IMR-90 (cell line): ENCODE results near the gene SBNO1. TPM values are rescaled to one million over a fixed set of nuclear protein-coding genes. Genes with fewer than 3 reads are reported as not detected.

Experiments used
- ATAC-seq: fragments of 200-7000 bp; cut with Tn5 transposase; 2 replicates; pipeline ENCODE4 v1.9.1; 2020; ENCODE audit warnings: low read depth, mild to moderate bottlenecking, moderate library complexity
- BruUV-seq: library from RNA; stranded (reverse); fragments of 400-500 nt; replicated peaks from 2 replicates; lab custom pipeline; 2021; lab: Mats Ljungman, UMichigan
- CTCF ChIA-PET: fragments of 300-600 bp; formaldehyde crosslinking; extraction: SDS; loops from one replicate; lab custom pipeline; 2021; ENCODE audit warnings: antibody characterized with exemption; lab: Yijun Ruan, JAX
- POLR2A ChIA-PET: fragments of 300-600 bp; sonication (Branson Sonifier 250); formaldehyde crosslinking; loops from one replicate; lab custom pipeline; 2022; ENCODE audit warnings: antibody characterized with exemption; ENCODE audit not compliant: unreplicated experiment; lab: Charles Lee
- DNase-seq: peaks from one replicate; pipeline ENCODE4 v3.0.0; 2013
- H2AFZ ChIP-seq: replicated peaks from 2 replicates; pipeline ENCODE3; 2013; ENCODE audit warnings: low read length, mild to moderate bottlenecking; ENCODE audit not compliant: poor library complexity
- H2AK5ac ChIP-seq: 2 replicates; pipeline ENCODE4 v1.6.1; 2013; ENCODE audit warnings: low read depth, low read length, inconsistent platforms
- H2AK9ac ChIP-seq: replicated peaks from 2 replicates; pipeline ENCODE3; 2013; ENCODE audit warnings: mild to moderate bottlenecking, low read depth, low read length, moderate library complexity; ENCODE audit not compliant: poor library complexity
- H2BK120ac ChIP-seq: 2 replicates; pipeline ENCODE4 v1.6.1; 2013; ENCODE audit warnings: low read depth, low read length, inconsistent platforms
- H2BK15ac ChIP-seq: 3 replicates; pipeline ENCODE4 v1.6.1; 2013; ENCODE audit warnings: low read depth, low read length, inconsistent platforms
- H2BK20ac ChIP-seq: 2 replicates; pipeline ENCODE4 v1.6.1; 2013; ENCODE audit warnings: low read depth, mild to moderate bottlenecking, inconsistent platforms, low read length, moderate library complexity
- H2BK5ac ChIP-seq: 2 replicates; pipeline ENCODE4 v1.6.1; 2013; ENCODE audit warnings: mild to moderate bottlenecking, low read depth, low read length, inconsistent platforms; ENCODE audit not compliant: poor library complexity, severe bottlenecking
- H3K14ac ChIP-seq: replicated peaks from 2 replicates; pipeline ENCODE4 v1.6.1; 2013; ENCODE audit warnings: low read depth, low read length, inconsistent platforms
- H3K18ac ChIP-seq: 2 replicates; pipeline ENCODE4 v1.6.1; 2013; ENCODE audit warnings: low read depth, low read length, control low read depth
- H3K23ac ChIP-seq: 2 replicates; pipeline ENCODE4 v1.6.1; 2013; ENCODE audit warnings: low read depth, low read length, inconsistent platforms
- H3K27ac ChIP-seq: 2 replicates; pipeline ENCODE4 v1.5.1; 2013; ENCODE audit warnings: mild to moderate bottlenecking, control low read depth, low read length; ENCODE audit not compliant: insufficient read depth
- H3K27me3 ChIP-seq: 2 replicates; pipeline ENCODE4 v1.6.1; 2013; ENCODE audit warnings: low read length; ENCODE audit not compliant: control insufficient read depth, insufficient read depth
- H3K36me3 ChIP-seq: 2 replicates; pipeline ENCODE4 v1.6.1; 2013; ENCODE audit warnings: low read length, mixed read lengths; ENCODE audit not compliant: control insufficient read depth, insufficient read depth
- H3K4ac ChIP-seq: 2 replicates; pipeline ENCODE4 v1.6.1; 2013; ENCODE audit warnings: low read depth, low read length, inconsistent platforms
- H3K4me1 ChIP-seq: 2 replicates; pipeline ENCODE4 v1.6.1; 2013; ENCODE audit warnings: low read length, mixed read lengths; ENCODE audit not compliant: control insufficient read depth, insufficient read depth
- H3K4me2 ChIP-seq: 2 replicates; pipeline ENCODE4 v1.6.1; 2013; ENCODE audit warnings: low read depth, mild to moderate bottlenecking, control low read depth, low read length, moderate library complexity
- H3K4me3 ChIP-seq: 2 replicates; pipeline ENCODE4 v1.5.1; 2013; ENCODE audit warnings: low read depth, mild to moderate bottlenecking, control low read depth, low read length, moderate library complexity; ENCODE audit not compliant: insufficient read depth
- H3K56ac ChIP-seq: 2 replicates; pipeline ENCODE4 v1.6.1; 2013; ENCODE audit warnings: low read length, inconsistent platforms; ENCODE audit not compliant: insufficient read depth; ENCODE audit errors: extremely low read depth
- H3K79me1 ChIP-seq, 2 experiments: 2 replicates each; pipeline ENCODE4 v1.6.1; 2013; ENCODE audit warnings: low read length in 2 of 2, inconsistent platforms in 1 of 2, low read depth in 1 of 2
- H3K9ac ChIP-seq: 2 replicates; pipeline ENCODE4 v1.6.1; 2013; ENCODE audit warnings: low read depth, low read length, control low read depth
- H3K9me1 ChIP-seq: 2 replicates; pipeline ENCODE4 v1.6.1; 2013; ENCODE audit warnings: low read length, inconsistent platforms; ENCODE audit not compliant: insufficient read depth
- H3K9me3 ChIP-seq: 2 replicates; pipeline ENCODE4 v1.6.1; 2013; ENCODE audit warnings: low read length; ENCODE audit not compliant: control insufficient read depth, insufficient read depth
- H4K20me1 ChIP-seq: 2 replicates; pipeline ENCODE4 v1.6.1; 2013; ENCODE audit warnings: low read length, inconsistent platforms; ENCODE audit not compliant: insufficient read depth
- H4K5ac ChIP-seq: 2 replicates; pipeline ENCODE4 v1.6.1; 2013; ENCODE audit warnings: mild to moderate bottlenecking, low read depth, low read length, control low read depth
- H4K8ac ChIP-seq, 2 experiments: 2 replicates each; pipeline ENCODE4 v1.6.1; 2013; ENCODE audit warnings: low read depth in 2 of 2, low read length in 2 of 2, control low read depth in 1 of 2, inconsistent platforms in 1 of 2
- H4K91ac ChIP-seq: 2 replicates; pipeline ENCODE4 v1.6.1; 2013; ENCODE audit warnings: low read depth, low read length, inconsistent platforms; ENCODE audit not compliant: insufficient read depth
- BHLHE40 ChIP-seq: fragments of 150-350 bp; IDR thresholded peaks from 2 replicates; pipeline ENCODE4 v1.6.1; 2016; ENCODE audit warnings: mild to moderate bottlenecking, low read depth, low read length
- CEBPB ChIP-seq: IDR thresholded peaks from 2 replicates; pipeline ENCODE4 v1.6.1; 2012; ENCODE audit warnings: low read depth, low read length, improper control_type of control experiment
- CHD1 ChIP-seq: IDR thresholded peaks from 2 replicates; pipeline ENCODE4 v1.6.1; 2012; ENCODE audit warnings: low read depth, low read length, improper control_type of control experiment
- ELK1 ChIP-seq: fragments of 150-350 bp; IDR thresholded peaks from 2 replicates; pipeline ENCODE4 v1.6.1; 2016; ENCODE audit warnings: low read depth, mild to moderate bottlenecking, low read length, moderate library complexity, borderline replicate concordance
- FOS ChIP-seq: fragments of 150-350 bp; IDR thresholded peaks from 2 replicates; pipeline ENCODE4 v1.6.1; 2016; ENCODE audit warnings: low read depth, low read length
- MAZ ChIP-seq: IDR thresholded peaks from 2 replicates; pipeline ENCODE4 v1.6.1; 2012; ENCODE audit warnings: low read depth, mild to moderate bottlenecking, low read length, improper control_type of control experiment, moderate library complexity, borderline replicate concordance
- MXI1 ChIP-seq: IDR thresholded peaks from 2 replicates; pipeline ENCODE4 v1.6.1; 2012; ENCODE audit warnings: low read depth, mild to moderate bottlenecking, low read length, moderate library complexity, borderline replicate concordance
- POLR2A ChIP-seq: IDR thresholded peaks from 2 replicates; pipeline ENCODE4 v1.6.1; 2012; ENCODE audit warnings: mild to moderate bottlenecking, low read depth, low read length
- RAD21 ChIP-seq: IDR thresholded peaks from 2 replicates; pipeline ENCODE4 v1.6.1; 2012; ENCODE audit warnings: low read length, improper control_type of control experiment
- RFX5 ChIP-seq: IDR thresholded peaks from 2 replicates; pipeline ENCODE4 v1.8.0; 2012; ENCODE audit warnings: low read depth, mild to moderate bottlenecking, low read length, moderate library complexity
- WGBS, 2 experiments: methylation state at CpG; one replicate each; pipeline versions ENCODE4 v1.1.5 to v1.1.7; 2013; ENCODE audit warnings: missing lambda C conversion rate in 2 of 2; ENCODE audit not compliant: insufficient read length in 1 of 2; ENCODE audit errors: extremely low coverage in 2 of 2; 5-methylcytosine and 5-hydroxymethylcytosine counted together
- dilution Hi-C: fragments of 300-500 bp; cut with HindIII; formaldehyde crosslinking; loops from one replicate; pipeline ENCODE4 v1.14.3; 2018; ENCODE audit warnings: low sequenced_read_pairs; ENCODE audit not compliant: unreplicated experiment
- in situ Hi-C: fragments of 300-500 bp; cut with MboI; formaldehyde crosslinking; loops from 3 replicates; pipeline ENCODE4 v1.14.3; 2019; ENCODE audit warnings: low sequenced_read_pairs, inconsistent platforms, mixed read lengths
- intact Hi-C: fragments of 100-400 bp; cut with micrococcal nuclease; formaldehyde crosslinking; loops from 2 replicates; pipeline ENCODE4 v1.10.0; 2022
- polyA plus RNA-seq, 3 experiments: library from polyadenylated mRNA; depleted of rRNA; stranded (reverse); fragments of >200 nt; gene quantifications; 2 replicates each; pipeline ENCODE4 v1.2.3, GENCODE V29; 2012; ENCODE audit warnings: low replicate concordance in 1 of 3
- total RNA-seq: library from RNA; depleted of rRNA; stranded (reverse); fragments of >200 nt; gene quantifications from 2 replicates; pipeline ENCODE4 v1.2.3, GENCODE V29; 2012

SBNO1 gene
- total and polyA plus RNA-seq, 2 of the 4 experiments (the other 2 are of a cell fraction), result 5.3 to 24.9 TPM

GRCh38 chr12:123306200-123306599 is 58.4 kb downstream of the SBNO1 start:
- H2BK5ac ChIP-seq, result no peak overlapping the region
- no peak overlapping the region for H3K4ac ChIP-seq
- no peak overlapping the region for H3K14ac ChIP-seq
- H2BK20ac ChIP-seq, result no peak overlapping the region
- no peak overlapping the region for H2AK9ac ChIP-seq
- CTCF ChIA-PET, result no interaction called here
- H3K23ac ChIP-seq, result no peak overlapping the region; the same call in 1 of the 2 replicates
- DNase-seq (no peak), ATAC-seq (no peak)
- H2AK5ac ChIP-seq, result no peak overlapping the region
- no peak overlapping the region for H3K27ac ChIP-seq
- H2BK120ac ChIP-seq, result no peak overlapping the region
- no peak overlapping the region for H4K8ac ChIP-seq
- H3K9me3 ChIP-seq, result no peaks in the 10 kb centered on the region
- no peaks in the 10 kb centered on the region for H3K9me1 ChIP-seq
- H3K4me1 ChIP-seq, result no peaks in the 10 kb centered on the region
- in situ Hi-C loops, result loop anchor here (25.0 kb wide), 1 partner anchor 306 kb away; the partner anchor contains the start of gene DDX55
- no peak overlapping the region for H4K5ac ChIP-seq
- H2BK15ac ChIP-seq, result no peak overlapping the region
- POLR2A ChIA-PET, result no interaction called here
- peaks cover 8 to 9% of the 10 kb centered on the region in 2 experiments; a peak in 2 of 4 replicates for H3K79me1 ChIP-seq
- intact Hi-C loops, result no loop called here
- no peaks in the 10 kb centered on the region for H3K27me3 ChIP-seq
- H2AFZ ChIP-seq, result no peak overlapping the region
- H4K20me1 ChIP-seq, result no peaks in the 10 kb centered on the region
- H3K9ac ChIP-seq, result no peak overlapping the region
- no peak for TF ChIP-seq MXI1
- no peak for TF ChIP-seq FOS
- TF ChIP-seq CHD1, result no peak
- no peak for TF ChIP-seq BHLHE40
- no peak for TF ChIP-seq RFX5
- TF ChIP-seq RAD21, result no peak
- TF ChIP-seq CEBPB, result no peak
- no peak for TF ChIP-seq ELK1
- TF ChIP-seq POLR2A, result no peak
- no peak for TF ChIP-seq MAZ
- dilution Hi-C loops, result no loop called here
- no peak overlapping the region for H3K4me3 ChIP-seq
- no CpG with 5 or more reads among the region's 3 CpGs for WGBS, 2 experiments
- no peak overlapping the region for H3K56ac ChIP-seq
- no TSS peak for BruUV-seq
- H4K91ac ChIP-seq, result no peak overlapping the region
- no peak overlapping the region for H3K18ac ChIP-seq
- no peak overlapping the region for H3K4me2 ChIP-seq
- peaks cover 57% of the 10 kb centered on the region for H3K36me3 ChIP-seq
